HepG2 (cell line): ENCODE results near the gene TUBB4B.

Experiments
- POLR2A ChIP-seq, 2 experiments: IDR thresholded peaks; 2 replicates each; pipeline ENCODE4 v1.6.1; 2011; ENCODE audit warnings: low read depth in 2 of 2, low read length in 2 of 2, mild to moderate bottlenecking in 1 of 2, moderate library complexity in 1 of 2; ENCODE audit not compliant: insufficient read depth in 1 of 2
- TF ChIP-seq, protein P1 (sequence below), 2 experiments: sonication (generic) in 1 of 2; formaldehyde crosslinking in 1 of 2; IDR thresholded peaks; 2 replicates each; pipeline versions ENCODE4 v1.5.1 to v1.6.1; 2011 to 2020; ENCODE audit warnings: borderline replicate concordance in 1 of 2, low read depth in 1 of 2, low read length in 1 of 2, mild to moderate bottlenecking in 1 of 2, missing genetic modification reagents in 1 of 2, moderate library complexity in 1 of 2

DNA sequence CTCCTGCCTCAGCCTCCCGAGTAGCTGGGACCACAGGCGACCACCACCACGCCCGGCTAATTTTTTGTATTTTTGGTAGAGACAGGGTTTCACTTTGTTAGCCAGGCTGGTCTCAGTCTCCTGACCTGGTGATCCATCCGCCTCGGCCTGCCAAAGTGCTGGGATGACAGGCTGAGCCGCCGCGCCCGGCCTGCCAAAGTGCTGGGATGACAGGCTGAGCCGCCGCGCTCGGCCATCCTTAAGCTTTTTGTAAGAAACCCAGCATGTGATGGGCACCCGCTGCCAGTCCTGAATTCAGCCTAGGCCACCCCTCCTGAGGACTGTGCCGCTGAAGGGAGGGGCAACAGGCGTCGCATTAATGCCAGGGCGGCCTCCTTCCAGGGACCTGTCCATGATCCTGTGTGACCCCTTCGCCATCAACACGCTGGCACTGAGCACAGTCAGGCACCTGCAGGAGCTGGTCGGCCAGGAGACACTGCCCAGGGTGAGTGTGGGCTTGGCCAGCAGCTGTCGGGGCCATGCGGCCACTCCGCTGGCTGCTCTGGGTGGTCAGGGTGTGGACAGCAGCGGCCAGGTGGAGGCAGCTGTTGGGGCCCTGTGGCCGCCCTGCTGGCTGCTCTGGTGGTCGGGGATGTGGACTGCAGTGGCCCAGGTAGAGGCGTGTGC lies 24.5 kb downstream of the TUBB4B start:
- no peak for TF ChIP-seq POLR2A (IDR thresholded peaks at IDR 0.05; ENCODE audit: insufficient read depth in 1 of 2, low read depth in 2 of 2, low read length in 2 of 2)
- TF ChIP-seq, protein P1, sequence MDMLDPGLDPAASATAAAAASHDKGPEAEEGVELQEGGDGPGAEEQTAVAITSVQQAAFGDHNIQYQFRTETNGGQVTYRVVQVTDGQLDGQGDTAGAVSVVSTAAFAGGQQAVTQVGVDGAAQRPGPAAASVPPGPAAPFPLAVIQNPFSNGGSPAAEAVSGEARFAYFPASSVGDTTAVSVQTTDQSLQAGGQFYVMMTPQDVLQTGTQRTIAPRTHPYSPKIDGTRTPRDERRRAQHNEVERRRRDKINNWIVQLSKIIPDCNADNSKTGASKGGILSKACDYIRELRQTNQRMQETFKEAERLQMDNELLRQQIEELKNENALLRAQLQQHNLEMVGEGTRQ (IDR thresholded peaks at IDR 0.05; ENCODE audit: low read depth, low read length): no peak
- TF ChIP-seq, protein P1 (CRISPR knock-in tag; IDR thresholded peaks at IDR 0.05; ENCODE audit: borderline replicate concordance): no peak
